Activated B cell treated with CpG ODN at 0.5 μM for 24 hours (primary cell): ENCODE results near the gene ESPNL. TPM values are rescaled to one million over a fixed set of nuclear protein-coding genes. Genes with fewer than 3 reads are reported as not detected.

Source experiments
- ATAC-seq: fragments of 200-7000 bp; cut with Tn5 transposase; one replicate; pipeline ENCODE4 v1.10.0; 2021; ENCODE audit warnings: low read depth, mild to moderate bottlenecking, moderate library complexity
- CTCF ChIA-PET: fragments of 350-600 bp; sonication (Branson Sonifier 250); formaldehyde crosslinking; loops from one replicate; lab custom pipeline; 2021; ENCODE audit warnings: antibody characterized with exemption; lab: Charles Lee
- POLR2A ChIA-PET: fragments of 350-600 bp; sonication (Branson Sonifier 250); formaldehyde crosslinking; loops from one replicate; lab custom pipeline; 2021; ENCODE audit warnings: antibody characterized with exemption; lab: Charles Lee
- DNase-seq: peaks from one replicate; pipeline ENCODE4 v3.0.0; 2022
- H3K27ac Mint-ChIP-seq: one replicate; pipeline ENCODE4 v1.8.0; 2020; ENCODE audit warnings: mixed read lengths
- H3K27me3 Mint-ChIP-seq: one replicate; pipeline ENCODE4 v1.8.0; 2021; ENCODE audit warnings: mixed read lengths
- H3K36me3 Mint-ChIP-seq: one replicate; pipeline ENCODE4 v1.8.0; 2021; ENCODE audit warnings: low read depth, mixed read lengths
- H3K4me1 Mint-ChIP-seq: one replicate; pipeline ENCODE4 v1.8.0; 2021; ENCODE audit warnings: mixed read lengths
- H3K4me3 Mint-ChIP-seq: one replicate; pipeline ENCODE4 v1.8.0; 2020; ENCODE audit warnings: mild to moderate bottlenecking, mixed read lengths
- H3K9me3 Mint-ChIP-seq: one replicate; pipeline ENCODE4 v1.8.0; 2020; ENCODE audit warnings: mixed read lengths
- CTCF ChIP-seq: fragments of 200-600 bp; IDR thresholded peaks from one replicate; pipeline ENCODE4 v1.8.0; 2022; ENCODE audit warnings: antibody characterized with exemption, mild to moderate bottlenecking
- intact Hi-C: fragments of 100-400 bp; cut with micrococcal nuclease; formaldehyde crosslinking; loops from one replicate; pipeline ENCODE4 v1.15.1; 2024
- total RNA-seq: library from RNA; stranded (reverse); gene quantifications from 2 replicates; pipeline ENCODE4 v1.2.3, GENCODE V29; 2022

Gene ESPNL
- total RNA-seq, 1 donor from 2014 or later: 0.42 TPM

DNA sequence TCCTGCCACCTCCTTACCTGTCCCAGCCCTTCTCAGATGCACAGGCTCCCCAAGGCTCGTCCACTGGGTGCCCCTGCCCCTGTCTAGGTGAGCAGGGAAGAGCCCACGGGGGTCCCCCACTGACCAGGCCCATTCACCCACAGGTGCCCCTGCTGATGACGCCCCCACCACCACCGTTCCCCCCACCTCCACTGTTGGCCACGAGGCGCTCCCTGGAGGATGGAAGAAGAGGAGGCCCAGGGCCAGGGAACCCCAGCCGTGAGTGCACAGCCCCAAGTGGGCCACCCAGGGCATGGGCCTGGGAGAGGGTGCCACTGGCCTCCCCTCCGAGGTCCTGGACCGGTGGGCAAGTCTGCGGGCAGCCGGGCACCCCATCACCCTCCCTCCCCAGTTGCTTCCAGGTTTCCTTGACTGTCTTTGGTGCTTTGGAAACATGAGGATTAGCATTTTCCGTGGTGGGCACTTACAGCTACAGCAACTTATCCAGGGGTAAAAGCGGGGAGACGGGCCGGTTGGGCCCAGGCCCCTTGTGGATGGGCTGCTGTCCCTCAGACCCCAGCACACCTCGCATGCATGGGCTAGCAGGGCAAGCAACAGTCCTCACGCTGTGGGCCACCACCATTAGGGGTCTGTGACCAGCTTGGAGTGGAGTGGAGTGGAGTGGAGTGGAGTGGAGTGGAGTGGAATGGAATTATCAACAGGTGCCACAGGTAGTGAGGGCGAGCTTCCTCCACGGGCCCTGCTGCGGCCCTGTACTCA is 25.2 kb downstream of the ESPNL start:
- intact Hi-C loops: no loop called here
- DNase-seq: no peak
- POLR2A ChIA-PET: no interaction called here

DNA sequence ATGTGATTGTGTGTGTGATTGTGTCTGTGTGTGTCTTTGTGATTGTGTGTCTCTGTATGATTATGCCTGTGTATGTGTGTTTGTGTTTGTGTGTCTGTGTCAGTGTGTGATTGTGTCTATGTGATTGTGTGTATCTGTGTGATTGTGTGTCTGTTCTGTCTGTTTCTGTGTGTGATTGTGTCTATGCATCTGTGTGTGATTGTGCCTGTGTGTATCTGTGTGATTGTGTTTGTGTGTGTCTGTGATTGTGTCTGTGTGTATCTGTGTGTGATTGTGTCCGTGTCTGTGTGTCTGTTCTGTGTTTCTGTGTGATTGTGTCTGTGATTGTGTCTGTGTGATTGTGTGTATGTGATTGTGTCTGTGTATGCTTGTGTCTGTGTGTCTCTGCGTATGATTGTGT is 26.2 kb downstream of the ESPNL start:
- ATAC-seq: no peak
- Mint-ChIP-seq H3K9me3 (no peaks in the 10 kb centered on the region), H3K4me3 (no peak overlapping the region), H3K4me1 (no peaks in the 10 kb centered on the region), H3K27ac (no peak overlapping the region), H3K36me3 (no peaks in the 10 kb centered on the region), H3K27me3 (no peaks in the 10 kb centered on the region)
- TF ChIP-seq CTCF: no peak
- POLR2A ChIA-PET: no interaction called here
- CTCF ChIA-PET: no interaction called here
- no peak for DNase-seq
- intact Hi-C loops: no loop called here

More for the DNA sequence above, 25.2 kb downstream of the ESPNL start:
- CTCF ChIA-PET: no interaction called here
- no peaks in the 10 kb centered on the region for H3K27me3 Mint-ChIP-seq
- H3K9me3 Mint-ChIP-seq: no peaks in the 10 kb centered on the region
- H3K36me3 Mint-ChIP-seq: no peaks in the 10 kb centered on the region
- H3K4me1 Mint-ChIP-seq: no peaks in the 10 kb centered on the region
- TF ChIP-seq CTCF: no peak
- ATAC-seq: no peak
- H3K4me3 Mint-ChIP-seq: no peak overlapping the region
- H3K27ac Mint-ChIP-seq: no peak overlapping the region

- no peak overlapping the region for H3K4me3 Mint-ChIP-seq
- DNase-seq (no peak), ATAC-seq (no peak)
- TF ChIP-seq CTCF: no peak
- intact Hi-C loops: no loop called here
- H3K27me3 Mint-ChIP-seq: no peaks in the 10 kb centered on the region
- CTCF ChIA-PET: no interaction called here
- no peak overlapping the region for H3K27ac Mint-ChIP-seq
- no peaks in the 10 kb centered on the region for H3K9me3 Mint-ChIP-seq
- H3K36me3 Mint-ChIP-seq: no peaks in the 10 kb centered on the region
- POLR2A ChIA-PET: interaction anchor here (0.7 kb wide), 1 partner anchor 1900 kb away, joined by 3 read pairs; no protein-coding TSS in a partner anchor
- H3K4me1 Mint-ChIP-seq: no peaks in the 10 kb centered on the region
Observed at GRCh38 chr2:238126775-238127164, 26.6 kb downstream of the ESPNL start.

DNA sequence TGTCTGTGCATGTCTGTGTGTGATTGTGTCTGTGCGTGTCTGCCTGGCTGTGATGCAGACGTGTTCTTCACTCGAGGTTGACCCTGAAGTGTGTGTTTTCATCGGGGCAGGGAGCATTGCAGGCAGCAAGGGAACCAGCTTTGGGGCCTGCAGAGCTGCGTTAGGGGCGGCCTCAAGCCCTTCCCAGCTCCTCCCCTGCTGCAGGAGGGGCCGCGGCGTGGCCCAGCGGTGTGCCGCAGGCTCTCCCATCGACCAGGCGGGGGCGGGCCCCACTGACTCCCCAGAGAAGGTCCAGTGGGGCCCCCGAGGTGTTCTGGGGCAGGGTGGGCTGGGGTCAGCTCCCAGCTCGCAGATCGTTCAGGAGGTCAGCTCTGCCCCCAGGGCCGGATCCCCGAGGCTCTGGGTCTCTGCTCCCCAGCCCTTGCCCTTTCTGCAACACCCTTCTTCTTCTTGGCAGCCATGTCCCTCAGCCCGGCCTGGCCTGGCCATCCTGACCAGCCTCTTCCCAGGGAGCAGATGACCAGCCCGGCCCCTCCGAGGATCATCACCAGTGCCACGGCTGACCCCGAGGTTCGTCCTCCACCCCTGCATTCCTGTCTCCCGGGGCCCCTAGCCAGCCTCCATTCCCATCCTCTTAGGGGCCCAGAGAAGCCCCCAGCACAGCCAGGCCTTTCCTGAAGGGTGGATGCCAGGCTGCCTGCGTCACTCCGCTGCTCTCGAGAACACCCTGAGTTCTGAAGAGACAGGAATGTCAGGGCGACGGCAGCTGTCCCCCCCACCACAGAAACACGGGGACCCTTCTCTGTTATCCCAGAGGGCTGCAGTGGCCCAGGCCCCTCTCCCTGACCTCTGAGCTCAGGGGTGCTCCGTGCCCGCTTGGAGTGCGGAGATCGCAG is 27.3 kb downstream of the ESPNL start:
- no peak overlapping the region for H3K27ac Mint-ChIP-seq
- ChIA-PET POLR2A (interaction anchor here (0.7 kb wide), 1 partner anchor 1900 kb away, joined by 3 read pairs; no protein-coding TSS in a partner anchor), CTCF (no interaction called here)
- no peaks in the 10 kb centered on the region for H3K36me3 Mint-ChIP-seq
- DNase-seq (no peak), ATAC-seq (peak; percentile 75)
- no peak for TF ChIP-seq CTCF
- H3K9me3 Mint-ChIP-seq: no peaks in the 10 kb centered on the region
- no peak overlapping the region for H3K4me3 Mint-ChIP-seq
- H3K27me3 Mint-ChIP-seq: no peaks in the 10 kb centered on the region
- intact Hi-C loops: no loop called here
- H3K4me1 Mint-ChIP-seq: no peaks in the 10 kb centered on the region

GRCh38 chr2:238128061-238128440 is 27.9 kb downstream of the ESPNL start:
- TF ChIP-seq CTCF: no peak
- intact Hi-C loops: no loop called here
- no peaks in the 10 kb centered on the region for H3K36me3 Mint-ChIP-seq
- ATAC-seq: no peak
- CTCF ChIA-PET: no interaction called here
- POLR2A ChIA-PET: no interaction called here
- H3K4me3 Mint-ChIP-seq: no peak overlapping the region
- no peaks in the 10 kb centered on the region for H3K9me3 Mint-ChIP-seq
- DNase-seq: no peak
- H3K27ac Mint-ChIP-seq: no peak overlapping the region
- no peaks in the 10 kb centered on the region for H3K27me3 Mint-ChIP-seq
- no peaks in the 10 kb centered on the region for H3K4me1 Mint-ChIP-seq
